Measurements from ENCODE around the gene PACRG. TPM values are rescaled to one million over a fixed set of nuclear protein-coding genes. Genes with fewer than 3 reads are reported as not detected.

Gene PACRG
- total and polyA plus RNA-seq, 4 donors, result 0.47 to 3.8 (median 2.4) TPM

DNA sequence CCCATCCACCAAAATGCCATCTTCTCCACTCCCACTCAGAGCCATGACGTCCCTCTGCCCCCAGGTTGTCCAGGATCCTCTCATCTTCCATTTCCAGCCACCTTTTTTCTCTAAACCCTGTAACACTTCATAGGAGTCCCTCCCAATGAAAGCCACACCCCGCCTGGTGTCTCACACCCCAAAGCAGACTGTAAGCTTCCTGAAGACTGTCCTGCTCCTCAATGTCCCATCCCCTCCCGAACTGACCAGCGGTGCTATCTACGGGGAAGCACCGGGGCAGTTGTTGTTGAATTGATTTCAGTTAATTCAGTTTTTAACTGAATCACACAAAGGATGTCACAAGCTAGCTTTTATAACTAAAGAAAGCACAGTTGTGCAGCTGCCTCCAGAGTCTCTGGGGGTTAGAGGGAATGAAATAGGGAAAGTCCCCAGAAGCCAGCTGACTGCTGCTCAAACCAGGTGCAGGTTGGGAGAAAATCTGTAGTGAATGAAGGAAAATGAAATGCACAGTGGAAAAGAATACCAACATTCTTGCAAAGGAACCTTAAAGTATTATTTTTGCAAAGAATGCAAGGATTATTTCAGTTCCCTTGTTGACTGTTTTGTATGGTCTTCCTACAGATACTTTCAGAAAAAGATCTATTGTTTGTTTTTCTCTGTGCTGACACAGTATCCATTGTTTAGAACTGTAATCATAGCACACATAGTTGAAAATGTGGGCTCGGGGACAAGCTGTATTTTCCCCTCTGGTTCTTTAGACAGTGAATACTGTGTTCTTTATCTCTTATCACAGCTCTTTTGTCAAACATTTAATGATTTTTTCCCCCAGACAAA, 464.1 kb downstream of the PACRG start (continued):
- TF ChIP-seq REST (IDR thresholded peaks at IDR 0.05) (no peak), MAX (IDR thresholded peaks at IDR 0.05) (no peak), HNF4A (conservative IDR thresholded peaks at IDR 0.05) (no peak)
- TF ChIP-seq, protein P1, sequence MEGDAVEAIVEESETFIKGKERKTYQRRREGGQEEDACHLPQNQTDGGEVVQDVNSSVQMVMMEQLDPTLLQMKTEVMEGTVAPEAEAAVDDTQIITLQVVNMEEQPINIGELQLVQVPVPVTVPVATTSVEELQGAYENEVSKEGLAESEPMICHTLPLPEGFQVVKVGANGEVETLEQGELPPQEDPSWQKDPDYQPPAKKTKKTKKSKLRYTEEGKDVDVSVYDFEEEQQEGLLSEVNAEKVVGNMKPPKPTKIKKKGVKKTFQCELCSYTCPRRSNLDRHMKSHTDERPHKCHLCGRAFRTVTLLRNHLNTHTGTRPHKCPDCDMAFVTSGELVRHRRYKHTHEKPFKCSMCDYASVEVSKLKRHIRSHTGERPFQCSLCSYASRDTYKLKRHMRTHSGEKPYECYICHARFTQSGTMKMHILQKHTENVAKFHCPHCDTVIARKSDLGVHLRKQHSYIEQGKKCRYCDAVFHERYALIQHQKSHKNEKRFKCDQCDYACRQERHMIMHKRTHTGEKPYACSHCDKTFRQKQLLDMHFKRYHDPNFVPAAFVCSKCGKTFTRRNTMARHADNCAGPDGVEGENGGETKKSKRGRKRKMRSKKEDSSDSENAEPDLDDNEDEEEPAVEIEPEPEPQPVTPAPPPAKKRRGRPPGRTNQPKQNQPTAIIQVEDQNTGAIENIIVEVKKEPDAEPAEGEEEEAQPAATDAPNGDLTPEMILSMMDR (IDR thresholded peaks at IDR 0.05; ENCODE audit: low read depth, low read length, missing input control), result no peak

DNA sequence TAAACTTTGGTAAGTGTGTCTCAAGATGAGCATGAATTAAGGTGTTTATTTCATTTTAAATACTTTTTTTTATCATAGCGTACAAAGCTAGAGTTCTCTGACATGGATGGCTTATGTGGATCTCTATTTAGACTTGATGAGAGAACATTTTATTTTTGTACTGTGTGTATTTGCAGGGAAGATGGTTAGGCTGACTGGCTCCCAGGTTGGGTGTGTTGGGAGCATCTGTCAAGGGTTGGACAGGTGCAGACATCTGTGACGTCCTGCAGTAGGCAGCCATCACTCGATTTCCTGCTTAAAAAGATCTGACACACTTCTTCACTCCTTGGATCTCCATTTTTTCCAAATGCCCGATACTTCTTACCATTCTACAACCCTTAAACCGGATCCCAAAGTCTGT, 464.8 kb downstream of the PACRG start:
- H3K9me3 ChIP-seq (ENCODE audit: control insufficient read depth in 4 of 4, low read length in 3 of 4), result no peaks in the 10 kb centered on the region
- no peak for DNase-seq (ENCODE audit: low spot score)
- H3K27ac ChIP-seq (ENCODE audit: low read depth in 1 of 2, low read length in 2 of 2), result no peak overlapping the region
- no peak overlapping the region for H3K9ac ChIP-seq (ENCODE audit: low read depth in 1 of 2, low read length in 2 of 2)
- H3K36me3 ChIP-seq (ENCODE audit: control insufficient read depth in 4 of 4, insufficient read depth in 3 of 4, low read depth in 1 of 4, low read length in 3 of 4), result no peaks in the 10 kb centered on the region
- no peak overlapping the region for H3K4me3 ChIP-seq (ENCODE audit: low read depth in 1 of 3, low read length in 3 of 3)
- TF ChIP-seq FOXA2 (IDR thresholded peaks at IDR 0.05), result no peak
- no peak for TF ChIP-seq YY1 (IDR thresholded peaks at IDR 0.05)
- no peak for TF ChIP-seq RAD21 (IDR thresholded peaks at IDR 0.05)
- TF ChIP-seq SP1 (IDR thresholded peaks at IDR 0.05), result no peak
- TF ChIP-seq REST (IDR thresholded peaks at IDR 0.05), result no peak
- WGBS, result 75% methylated on average over 5 of the region's 5 CpGs
- H3K4me1 ChIP-seq (ENCODE audit: control insufficient read depth in 4 of 4, insufficient read depth in 4 of 4, low read length in 3 of 4), result peaks cover 0 to 17% (median 11%) of the 10 kb centered on the region in 4 donors
- no peaks in the 10 kb centered on the region for H3K27me3 ChIP-seq (ENCODE audit: control insufficient read depth in 4 of 4, insufficient read depth in 4 of 4, low read length in 3 of 4)

GRCh38 chr6:163193326-163193725, 465.6 kb downstream of the PACRG start:
- no peak for TF ChIP-seq REST (IDR thresholded peaks at IDR 0.05)
- no peak for TF ChIP-seq MAX (IDR thresholded peaks at IDR 0.05)
- no peak for TF ChIP-seq RAD21 (IDR thresholded peaks at IDR 0.05)
- TF ChIP-seq JUND (IDR thresholded peaks at IDR 0.05), result no peak
- no peak for TF ChIP-seq GABPA (IDR thresholded peaks at IDR 0.05 in 1 of 2, conservative IDR thresholded peaks at IDR 0.05 in 1 of 2)
- no peak for TF ChIP-seq FOXA2 (IDR thresholded peaks at IDR 0.05)
- TF ChIP-seq YY1 (IDR thresholded peaks at IDR 0.05), result no peak
- H3K27ac ChIP-seq (ENCODE audit: low read depth in 1 of 2, low read length in 2 of 2), result no peak overlapping the region
- no peaks in the 10 kb centered on the region for H3K27me3 ChIP-seq (ENCODE audit: control insufficient read depth in 4 of 4, insufficient read depth in 4 of 4, low read length in 3 of 4)
- peaks cover 0 to 17% (median 11%) of the 10 kb centered on the region in 4 donors for H3K4me1 ChIP-seq (ENCODE audit: control insufficient read depth in 4 of 4, insufficient read depth in 4 of 4, low read length in 3 of 4)
- no peak for DNase-seq (ENCODE audit: low spot score)
- no peak overlapping the region for H3K4me3 ChIP-seq (ENCODE audit: low read depth in 1 of 3, low read length in 3 of 3)
- WGBS, result 96% methylated on average over 7 of the region's 7 CpGs
- no peaks in the 10 kb centered on the region for H3K36me3 ChIP-seq (ENCODE audit: control insufficient read depth in 4 of 4, insufficient read depth in 3 of 4, low read depth in 1 of 4, low read length in 3 of 4)
- no peak overlapping the region for H3K9ac ChIP-seq (ENCODE audit: low read depth in 1 of 2, low read length in 2 of 2)
- H3K9me3 ChIP-seq (ENCODE audit: control insufficient read depth in 4 of 4, low read length in 3 of 4), result no peaks in the 10 kb centered on the region
